ENCODE measurements around the gene MYO6.

The MYO6 gene

GRCh38 chr6:75824160-75824559 is 75.1 kb downstream of the MYO6 start:
- Histone ChIP-seq H3K27ac (ENCODE audit: low read depth, low read length, poor library complexity, severe bottlenecking) (no peak overlapping the region), H3K9ac (ENCODE audit: low read length) (no peak overlapping the region), H3K9me3 (ENCODE audit: low read length) (no peaks in the 10 kb centered on the region), H3K9me2 (ENCODE audit: low read depth, low read length) (no peaks in the 10 kb centered on the region), H3K27me3 (ENCODE audit: insufficient read depth, low read length) (no peaks in the 10 kb centered on the region), H3K4me1 (ENCODE audit: insufficient read depth, low read length, severe bottlenecking) (no peaks in the 10 kb centered on the region), H3K36me3 (ENCODE audit: insufficient read depth, low read length) (no peaks in the 10 kb centered on the region), H4K20me1 (ENCODE audit: insufficient read depth, low read length) (no peaks in the 10 kb centered on the region), H3F3A (ENCODE audit: insufficient read depth, low read length) (no peaks in the 10 kb centered on the region), H2AFZ (ENCODE audit: low read length) (no peak overlapping the region), H3K4me2 (ENCODE audit: low read length) (no peak overlapping the region), H3K79me2 (ENCODE audit: insufficient read depth, low read length) (no peaks in the 10 kb centered on the region), H3K4me3 (ENCODE audit: low read depth, low read length, poor library complexity, severe bottlenecking) (no peak overlapping the region)
- TF ChIP-seq CTCF (IDR thresholded peaks at IDR 0.05; ENCODE audit: low read length) (no peak), EZH2 (IDR thresholded peaks at IDR 0.05; ENCODE audit: borderline replicate concordance, low read length) (no peak)

- TF ChIP-seq EZH2 (IDR thresholded peaks at IDR 0.05; ENCODE audit: borderline replicate concordance, low read length) (no peak), CTCF (IDR thresholded peaks at IDR 0.05; ENCODE audit: low read length) (no peak)
- no peak overlapping the region for H3K9ac ChIP-seq (ENCODE audit: low read length)
- H3K4me2 ChIP-seq (ENCODE audit: low read length) = no peak overlapping the region
- no peak overlapping the region for H3K27ac ChIP-seq (ENCODE audit: low read depth, low read length, poor library complexity, severe bottlenecking)
- no peaks in the 10 kb centered on the region for H3K9me3 ChIP-seq (ENCODE audit: low read length)
- no peaks in the 10 kb centered on the region for H3K27me3 ChIP-seq (ENCODE audit: insufficient read depth, low read length)
- no peaks in the 10 kb centered on the region for H3K9me2 ChIP-seq (ENCODE audit: low read depth, low read length)
- no peak overlapping the region for H2AFZ ChIP-seq (ENCODE audit: low read length)
- H4K20me1 ChIP-seq (ENCODE audit: insufficient read depth, low read length) = no peaks in the 10 kb centered on the region
- H3F3A ChIP-seq (ENCODE audit: insufficient read depth, low read length) = no peaks in the 10 kb centered on the region
- H3K36me3 ChIP-seq (ENCODE audit: insufficient read depth, low read length) = no peaks in the 10 kb centered on the region
- H3K4me3 ChIP-seq (ENCODE audit: low read depth, low read length, poor library complexity, severe bottlenecking) = no peak overlapping the region
- no peaks in the 10 kb centered on the region for H3K79me2 ChIP-seq (ENCODE audit: insufficient read depth, low read length)
- no peaks in the 10 kb centered on the region for H3K4me1 ChIP-seq (ENCODE audit: insufficient read depth, low read length, severe bottlenecking)
These were observed 78.1 kb downstream of the MYO6 start for GRCh38 chr6:75827163-75827562.

- H3K9ac ChIP-seq (ENCODE audit: low read length) = no peak overlapping the region
- no peak overlapping the region for H3K4me2 ChIP-seq (ENCODE audit: low read length)
- no peaks in the 10 kb centered on the region for H3K4me1 ChIP-seq (ENCODE audit: insufficient read depth, low read length, severe bottlenecking)
- H3K36me3 ChIP-seq (ENCODE audit: insufficient read depth, low read length) = no peaks in the 10 kb centered on the region
- no peak overlapping the region for H3K4me3 ChIP-seq (ENCODE audit: low read depth, low read length, poor library complexity, severe bottlenecking)
- H3K79me2 ChIP-seq (ENCODE audit: insufficient read depth, low read length) = no peaks in the 10 kb centered on the region
- no peaks in the 10 kb centered on the region for H3K27me3 ChIP-seq (ENCODE audit: insufficient read depth, low read length)
- no peak overlapping the region for H2AFZ ChIP-seq (ENCODE audit: low read length)
- H3K9me2 ChIP-seq (ENCODE audit: low read depth, low read length) = no peaks in the 10 kb centered on the region
- H3K9me3 ChIP-seq (ENCODE audit: low read length) = no peaks in the 10 kb centered on the region
- H3K27ac ChIP-seq (ENCODE audit: low read depth, low read length, poor library complexity, severe bottlenecking) = no peak overlapping the region
- no peaks in the 10 kb centered on the region for H3F3A ChIP-seq (ENCODE audit: insufficient read depth, low read length)
- TF ChIP-seq CTCF (IDR thresholded peaks at IDR 0.05; ENCODE audit: low read length) = no peak
- TF ChIP-seq EZH2 (IDR thresholded peaks at IDR 0.05; ENCODE audit: borderline replicate concordance, low read length) = no peak
- H4K20me1 ChIP-seq (ENCODE audit: insufficient read depth, low read length) = no peaks in the 10 kb centered on the region
These were observed 82.2 kb downstream of the MYO6 start for GRCh38 chr6:75830959-75831885.

Data from OCI-LY1 (cell line).